Activated naive CD8-positive, alpha-beta T cell treated with anti-CD3 and anti-CD28 coated beads, Interleukin-2, amount 10 ng/mL, durations not matched to agents 7 days and 5 days (primary cell): ENCODE measurements around the gene DPP7. TPM values are rescaled to one million over a fixed set of nuclear protein-coding genes. Genes with fewer than 3 reads are reported as not detected.
"Not testable (repeated sequence)": the region's sequence is repeated elsewhere in the genome, so short reads cannot be mapped to it uniquely, and the experiment has no call there.

Source experiments
- ATAC-seq: fragments of 150-1000 bp; cut with Tn5 transposase; one replicate; pipeline ENCODE4 v1.10.0; 2021; ENCODE audit warnings: low read depth, moderate library complexity
- POLR2A ChIA-PET: fragments of 350-600 bp; sonication (Branson Sonifier 250); formaldehyde crosslinking; loops from one replicate; lab custom pipeline; 2021; ENCODE audit warnings: antibody characterized with exemption; lab: Charles Lee
- DNase-seq: peaks from one replicate; pipeline ENCODE4 v3.0.0; 2021
- H3K27ac Mint-ChIP-seq: one replicate; pipeline ENCODE4 v1.8.0; 2022; ENCODE audit warnings: mild to moderate bottlenecking, mixed read lengths
- H3K27me3 Mint-ChIP-seq: one replicate; pipeline ENCODE4 v1.8.0; 2022; ENCODE audit warnings: mild to moderate bottlenecking, moderate library complexity, mixed read lengths
- H3K36me3 Mint-ChIP-seq: one replicate; pipeline ENCODE4 v1.8.0; 2021; ENCODE audit warnings: mild to moderate bottlenecking, mixed read lengths
- H3K4me1 Mint-ChIP-seq: one replicate; pipeline ENCODE4 v1.8.0; 2021; ENCODE audit warnings: mixed read lengths
- H3K4me3 Mint-ChIP-seq: one replicate; pipeline ENCODE4 v1.8.0; 2022; ENCODE audit warnings: mild to moderate bottlenecking, moderate library complexity, mixed read lengths
- H3K9me3 Mint-ChIP-seq: one replicate; pipeline ENCODE4 v1.8.0; 2021; ENCODE audit warnings: mixed read lengths
- total RNA-seq, 2 experiments: library from RNA; stranded (reverse); gene quantifications; one replicate each; pipeline ENCODE4 v1.2.3, GENCODE V29; 2021

Gene DPP7
- total RNA-seq, 2 experiments from 2014 or later: 314 to 322 TPM

GRCh38 chr9:137130176-137130755 lies 15.7 kb upstream of the DPP7 start:
- no peak for ATAC-seq
- Mint-ChIP-seq H3K36me3 (no peaks in the 10 kb centered on the region), H3K27me3 (peaks cover 19% of the 10 kb centered on the region), H3K9me3 (no peaks in the 10 kb centered on the region), H3K4me3 (peak overlapping the region; percentile 87), H3K4me1 (peaks cover 26% of the 10 kb centered on the region), H3K27ac (peak overlapping the region; percentile 79)
- DNase-seq: no peak
- POLR2A ChIA-PET: interaction anchor here (0.5 to 3.7 kb wide), 22 partner anchors 15 to 257 kb away, joined by 3 to 37 read pairs (median 6); partner anchors contain the start of genes ANAPC2, CLIC3, CYSRT1 and DPP7

- peak; percentile 96 for ATAC-seq
- peaks cover 17% of the 10 kb centered on the region for H3K27me3 Mint-ChIP-seq
- no peaks in the 10 kb centered on the region for H3K36me3 Mint-ChIP-seq
- no peaks in the 10 kb centered on the region for H3K9me3 Mint-ChIP-seq
- peak overlapping the region; percentile 78 for H3K27ac Mint-ChIP-seq
- peak overlapping the region; percentile 89 for H3K4me3 Mint-ChIP-seq
- POLR2A ChIA-PET: interaction anchor here (0.5 to 3.7 kb wide), 27 partner anchors 15 to 401 kb away, joined by 3 to 37 read pairs (median 5); partner anchors contain the start of genes ANAPC2, CLIC3, CYSRT1 and DPP7
- peaks cover 26% of the 10 kb centered on the region for H3K4me1 Mint-ChIP-seq
- peak; percentile 90 for DNase-seq
Measured at GRCh38 chr9:137129456-137130175, 15.1 kb upstream of the DPP7 start.

DNA sequence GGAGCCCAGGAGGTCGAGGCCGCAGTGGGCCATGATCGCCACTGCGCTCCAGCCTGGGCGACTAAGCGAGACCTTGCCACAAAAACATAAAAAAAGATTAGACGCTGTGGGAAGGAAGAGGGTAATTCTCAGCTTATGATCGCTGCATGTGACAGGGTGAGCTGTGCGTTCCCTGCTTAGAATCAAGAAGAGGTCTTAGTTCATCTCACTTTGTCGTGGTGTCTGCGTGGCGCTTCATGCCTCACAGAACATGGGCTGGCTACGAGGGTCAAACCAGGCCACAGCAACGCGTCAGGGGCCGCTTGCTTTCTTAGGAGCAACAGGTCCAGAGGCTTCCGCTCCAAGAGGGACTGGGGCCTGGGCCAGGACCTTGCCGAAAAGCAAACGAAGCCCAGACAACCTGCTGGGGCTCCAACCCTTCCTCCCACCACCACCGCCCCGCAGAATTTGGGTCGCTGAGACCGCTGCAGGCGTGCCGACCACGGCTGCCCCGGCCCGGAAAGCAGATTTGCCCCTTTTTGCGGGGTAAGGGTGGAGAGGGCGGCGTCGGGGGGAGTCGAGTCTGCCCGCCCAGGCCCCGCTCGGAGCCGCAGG lies 14.4 kb upstream of the DPP7 start:
- H3K27me3 Mint-ChIP-seq: peaks cover 10% of the 10 kb centered on the region
- H3K9me3 Mint-ChIP-seq: no peaks in the 10 kb centered on the region
- peak overlapping the region; percentile 90 for H3K27ac Mint-ChIP-seq
- H3K36me3 Mint-ChIP-seq: no peaks in the 10 kb centered on the region
- no peak for DNase-seq
- peak overlapping the region; percentile 89 for H3K4me3 Mint-ChIP-seq
- H3K4me1 Mint-ChIP-seq: peaks cover 26% of the 10 kb centered on the region
- POLR2A ChIA-PET: interaction anchor here (0.5 to 3.7 kb wide), 22 partner anchors 14 to 401 kb away, joined by 3 to 37 read pairs (median 6); partner anchors contain the start of genes ANAPC2, CLIC3, CYSRT1 and DPP7
- no peak for ATAC-seq

GRCh38 chr9:137128158-137128861 lies 13.8 kb upstream of the DPP7 start:
- POLR2A ChIA-PET: interaction anchor here (0.6 to 3.7 kb wide), 15 partner anchors 19 to 112 kb away, joined by 3 to 37 read pairs (median 9); partner anchors contain the start of genes ANAPC2, CYSRT1, MAN1B1 and RNF208
- Mint-ChIP-seq H3K9me3 (no peaks in the 10 kb centered on the region), H3K36me3 (no peaks in the 10 kb centered on the region), H3K4me3 (peak overlapping the region; percentile 89), H3K4me1 (peaks cover 27% of the 10 kb centered on the region), H3K27me3 (peaks cover 9% of the 10 kb centered on the region), H3K27ac (peak overlapping the region; percentile 90)
- ATAC-seq: no peak
- DNase-seq: no peak

DNA sequence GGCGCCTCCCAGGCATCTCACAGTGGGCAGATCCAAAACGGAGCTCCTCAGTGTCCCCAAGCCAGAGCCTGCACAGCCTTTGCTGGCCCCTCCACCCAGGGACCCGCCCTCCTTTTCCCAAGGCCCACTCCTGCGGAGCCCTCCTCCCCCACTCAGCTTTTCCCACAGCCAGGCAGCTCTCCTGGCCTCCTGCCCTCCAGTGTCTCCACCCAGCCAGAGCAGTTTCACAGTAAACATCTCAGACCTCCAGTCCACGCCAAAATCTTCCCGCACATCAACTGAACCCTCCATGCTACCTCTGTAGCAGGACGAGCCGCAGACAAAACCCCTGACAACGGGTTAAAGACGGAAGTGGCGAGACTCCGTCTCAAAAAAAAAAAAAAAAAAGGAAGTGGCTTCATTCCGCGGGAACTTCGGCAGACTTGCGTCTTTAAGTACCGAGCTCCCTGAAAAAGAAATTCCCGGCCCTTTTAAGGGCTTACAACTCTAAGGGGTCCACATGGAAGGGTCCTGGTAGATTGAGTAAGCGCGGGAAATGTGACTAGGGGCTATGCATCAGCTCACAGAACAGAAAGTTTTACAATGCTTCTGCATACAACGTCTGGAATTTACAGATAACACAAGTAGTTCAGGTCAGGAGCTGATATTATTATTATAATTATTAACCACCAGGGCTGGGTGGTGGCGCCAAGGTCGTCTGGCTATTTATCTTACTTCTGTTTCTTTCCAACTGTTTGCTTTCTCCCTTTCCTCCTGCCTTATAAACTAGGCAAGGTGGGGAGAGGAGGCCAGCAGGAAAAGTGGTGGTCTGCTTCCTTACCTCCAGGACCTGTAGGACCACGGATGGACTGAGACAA lies 13.0 kb upstream of the DPP7 start:
- Mint-ChIP-seq H3K27me3 (peaks cover 3% of the 10 kb centered on the region), H3K4me1 (peaks cover 29% of the 10 kb centered on the region), H3K36me3 (no peaks in the 10 kb centered on the region), H3K4me3 (peak overlapping the region; percentile 89), H3K27ac (peak overlapping the region; percentile 91), H3K9me3 (no peaks in the 10 kb centered on the region)
- peak; percentile 6 for ATAC-seq
- POLR2A ChIA-PET: interaction anchor here (0.6 to 3.7 kb wide), 10 partner anchors 22 to 127 kb away, joined by 3 to 28 read pairs (median 4); partner anchors contain the start of genes ANAPC2, MAN1B1, RNF208 and SSNA1
- DNase-seq: no peak

GRCh38 chr9:137126786-137127185 lies 12.3 kb upstream of the DPP7 start:
- POLR2A ChIA-PET: interaction anchor here (0.7 to 3.7 kb wide), 6 partner anchors 40 to 127 kb away, joined by 3 to 28 read pairs (median 6); partner anchors contain the start of genes ANAPC2, MAN1B1, SSNA1 and TUBB4B

DNA sequence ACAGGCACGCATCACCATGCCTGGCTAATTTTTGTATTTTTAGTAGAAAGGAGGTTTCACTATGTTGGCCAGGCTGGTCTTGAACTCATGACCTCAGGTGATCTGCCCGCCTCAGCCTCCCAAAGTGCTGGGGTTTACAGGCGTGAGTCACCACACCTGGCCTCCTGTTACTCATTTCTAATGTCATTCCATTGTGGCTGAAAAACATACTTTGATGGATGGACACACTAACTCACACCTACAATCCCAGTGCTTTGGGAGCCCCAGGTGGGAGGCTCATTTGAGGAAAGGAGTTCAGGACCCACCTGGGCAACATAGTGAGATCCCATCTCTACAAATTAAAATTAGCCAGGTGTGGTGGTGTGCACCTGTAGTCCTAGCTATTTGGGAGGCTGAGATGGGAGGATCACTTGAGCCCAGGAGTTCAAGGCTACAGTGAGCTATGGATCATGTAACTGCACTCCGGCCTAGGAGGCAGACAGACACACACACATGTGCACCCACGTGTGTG lies 9.5 kb upstream of the DPP7 start:
- not testable (repeated sequence) for H3K27me3 Mint-ChIP-seq, H3K9me3 Mint-ChIP-seq, H3K27ac Mint-ChIP-seq, DNase-seq, H3K4me3 Mint-ChIP-seq, H3K36me3 Mint-ChIP-seq, ATAC-seq
- H3K4me1 Mint-ChIP-seq: peaks cover 30% of the 10 kb centered on the region
- POLR2A ChIA-PET: interaction anchor here (0.8 kb wide), 1 partner anchor 101 kb away, joined by 3 read pairs; the partner anchor contains the start of gene CYSRT1

More at GRCh38 chr9:137126786-137127185, 12.3 kb upstream of the DPP7 start:
- no peak for DNase-seq
- Mint-ChIP-seq H3K4me3 (peak overlapping the region; percentile 89), H3K9me3 (no peaks in the 10 kb centered on the region), H3K27ac (peak overlapping the region; percentile 91), H3K27me3 (no peaks in the 10 kb centered on the region), H3K4me1 (peaks cover 29% of the 10 kb centered on the region), H3K36me3 (no peaks in the 10 kb centered on the region)
- no peak for ATAC-seq

DNA sequence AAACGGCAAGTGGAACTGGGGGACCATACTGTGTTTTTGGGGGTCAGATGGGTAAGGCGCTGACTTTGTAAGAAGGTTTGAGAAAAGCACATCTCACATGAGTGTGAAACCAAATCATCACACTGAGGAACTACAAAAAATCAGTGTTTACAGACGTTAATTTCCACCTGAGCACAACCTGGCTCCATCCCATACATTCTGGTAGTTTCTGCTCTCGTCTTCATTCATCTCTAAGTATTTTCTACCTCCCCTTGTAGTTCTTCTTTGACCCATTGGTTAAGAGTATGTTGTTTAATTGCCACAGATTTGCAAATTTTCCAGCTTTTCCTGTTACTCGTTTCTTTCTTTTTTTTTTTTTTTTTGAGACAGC lies 8.9 kb upstream of the DPP7 start:
- H3K4me3 Mint-ChIP-seq: no peak overlapping the region
- H3K9me3 Mint-ChIP-seq: no peaks in the 10 kb centered on the region
- POLR2A ChIA-PET: interaction anchor here (0.6 to 0.8 kb wide), 4 partner anchors 19 to 552 kb away, joined by 3 to 5 read pairs (median 3); partner anchors contain the start of gene LRRC26
- no peaks in the 10 kb centered on the region for H3K36me3 Mint-ChIP-seq
- H3K27ac Mint-ChIP-seq: no peak overlapping the region
- DNase-seq (no peak), ATAC-seq (no peak)
- peaks cover 26% of the 10 kb centered on the region for H3K4me1 Mint-ChIP-seq
- H3K27me3 Mint-ChIP-seq: no peaks in the 10 kb centered on the region

GRCh38 chr9:137122796-137123467 lies 8.4 kb upstream of the DPP7 start:
- POLR2A ChIA-PET: interaction anchor here (0.6 to 0.8 kb wide), 4 partner anchors 19 to 551 kb away, joined by 3 to 5 read pairs (median 3); partner anchors contain the start of gene LRRC26
- not testable (repeated sequence) for H3K27me3 Mint-ChIP-seq, ATAC-seq, H3K4me3 Mint-ChIP-seq, H3K27ac Mint-ChIP-seq, DNase-seq, H3K36me3 Mint-ChIP-seq, H3K9me3 Mint-ChIP-seq
- peaks cover 21% of the 10 kb centered on the region for H3K4me1 Mint-ChIP-seq

- ATAC-seq, POLR2A ChIA-PET, DNase-seq: not testable (repeated sequence)
Measured at GRCh38 chr9:137121927-137122795, 7.6 kb upstream of the DPP7 start.

More at GRCh38 chr9:137121927-137122795, 7.6 kb upstream of the DPP7 start:
- H3K36me3 Mint-ChIP-seq, H3K27ac Mint-ChIP-seq, H3K9me3 Mint-ChIP-seq, H3K27me3 Mint-ChIP-seq, H3K4me3 Mint-ChIP-seq: not testable (repeated sequence)
- peaks cover 14% of the 10 kb centered on the region for H3K4me1 Mint-ChIP-seq
